ENCODE results near the gene TRPM1. TPM values are rescaled to one million over a fixed set of nuclear protein-coding genes. Genes with fewer than 3 reads are reported as not detected.

The TRPM1 gene
- total and polyA plus RNA-seq, 4 donors: 0.09 TPM; not detected in 3

DNA sequence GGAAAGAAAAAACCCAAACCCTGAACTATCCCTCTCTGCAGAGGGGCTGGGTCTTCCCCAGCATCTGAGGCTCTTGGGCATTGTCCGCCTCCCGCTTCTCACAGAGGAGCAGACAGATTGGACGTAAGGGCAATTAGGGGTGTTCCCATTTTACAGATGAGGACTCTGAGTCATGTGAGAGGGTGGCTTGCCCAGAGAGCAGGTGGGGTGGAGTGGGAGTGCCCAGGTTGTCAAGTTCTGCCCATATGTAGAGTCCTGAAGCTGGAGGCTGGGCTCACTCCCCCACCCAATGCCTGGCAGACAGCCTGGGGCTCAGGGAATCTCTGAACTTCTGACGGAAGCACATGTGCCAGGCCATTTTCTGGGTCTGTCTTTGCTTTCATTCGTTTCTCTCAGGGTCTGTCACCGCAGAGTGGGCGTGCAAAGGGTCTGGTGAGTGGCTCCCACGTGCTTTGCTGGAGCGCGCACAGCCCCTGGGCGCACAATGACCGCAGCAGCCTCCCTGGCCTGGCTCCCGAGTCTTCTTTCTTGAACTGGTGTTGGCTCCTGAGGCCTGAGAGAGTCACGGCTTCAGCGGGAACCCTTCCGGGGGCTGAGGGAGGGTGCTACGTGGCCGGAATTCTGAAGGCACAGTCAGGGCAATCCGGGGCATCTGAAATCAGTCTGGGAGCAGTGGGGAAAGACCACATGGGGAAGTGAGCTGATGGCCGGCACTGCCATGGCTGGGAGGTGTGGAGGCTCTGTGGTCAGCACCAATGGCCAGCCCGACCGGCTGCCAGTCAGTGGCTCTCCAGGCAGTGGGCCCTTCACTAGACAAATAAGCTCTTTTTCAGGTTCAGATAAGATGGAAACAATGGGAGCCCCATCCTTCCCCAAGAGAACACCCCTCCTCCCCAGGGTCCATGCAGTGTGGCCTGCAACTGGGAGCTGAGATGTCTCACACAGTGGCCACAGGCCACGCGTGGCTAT, 1.1 kb upstream of the TRPM1 start:
- DNase-seq (no peak), ATAC-seq (ENCODE audit: insufficient read depth, low FRiP score) (no peak)
- Histone ChIP-seq H3K4me3 (no peak overlapping the region), H3K27ac (ENCODE audit: low read depth in 1 of 2, low read length in 1 of 2) (no peak overlapping the region), H3K9me3 (ENCODE audit: control insufficient read depth in 4 of 4, insufficient read depth in 3 of 4, low read length in 3 of 4) (no peaks in the 10 kb centered on the region), H3K4me1 (ENCODE audit: control insufficient read depth in 5 of 5, insufficient read depth in 5 of 5, low read length in 5 of 5) (no peaks in the 10 kb centered on the region), H3K36me3 (ENCODE audit: control insufficient read depth in 4 of 4, insufficient read depth in 4 of 4, low read length in 4 of 4) (no peaks in the 10 kb centered on the region), H3K9ac (ENCODE audit: insufficient read depth in 1 of 2, low read length in 2 of 2) (no peak overlapping the region), H3K27me3 (ENCODE audit: control insufficient read depth in 3 of 3, insufficient read depth in 3 of 3, low read length in 2 of 3) (no peaks in the 10 kb centered on the region)
- WGBS, 2 donors: 90 to 93% methylated on average over 24 of the region's 24 CpGs
- TF ChIP-seq, protein P1, sequence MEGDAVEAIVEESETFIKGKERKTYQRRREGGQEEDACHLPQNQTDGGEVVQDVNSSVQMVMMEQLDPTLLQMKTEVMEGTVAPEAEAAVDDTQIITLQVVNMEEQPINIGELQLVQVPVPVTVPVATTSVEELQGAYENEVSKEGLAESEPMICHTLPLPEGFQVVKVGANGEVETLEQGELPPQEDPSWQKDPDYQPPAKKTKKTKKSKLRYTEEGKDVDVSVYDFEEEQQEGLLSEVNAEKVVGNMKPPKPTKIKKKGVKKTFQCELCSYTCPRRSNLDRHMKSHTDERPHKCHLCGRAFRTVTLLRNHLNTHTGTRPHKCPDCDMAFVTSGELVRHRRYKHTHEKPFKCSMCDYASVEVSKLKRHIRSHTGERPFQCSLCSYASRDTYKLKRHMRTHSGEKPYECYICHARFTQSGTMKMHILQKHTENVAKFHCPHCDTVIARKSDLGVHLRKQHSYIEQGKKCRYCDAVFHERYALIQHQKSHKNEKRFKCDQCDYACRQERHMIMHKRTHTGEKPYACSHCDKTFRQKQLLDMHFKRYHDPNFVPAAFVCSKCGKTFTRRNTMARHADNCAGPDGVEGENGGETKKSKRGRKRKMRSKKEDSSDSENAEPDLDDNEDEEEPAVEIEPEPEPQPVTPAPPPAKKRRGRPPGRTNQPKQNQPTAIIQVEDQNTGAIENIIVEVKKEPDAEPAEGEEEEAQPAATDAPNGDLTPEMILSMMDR (IDR thresholded peaks at IDR 0.05; ENCODE audit: control extremely low read depth, extremely low read depth): no peak

DNA sequence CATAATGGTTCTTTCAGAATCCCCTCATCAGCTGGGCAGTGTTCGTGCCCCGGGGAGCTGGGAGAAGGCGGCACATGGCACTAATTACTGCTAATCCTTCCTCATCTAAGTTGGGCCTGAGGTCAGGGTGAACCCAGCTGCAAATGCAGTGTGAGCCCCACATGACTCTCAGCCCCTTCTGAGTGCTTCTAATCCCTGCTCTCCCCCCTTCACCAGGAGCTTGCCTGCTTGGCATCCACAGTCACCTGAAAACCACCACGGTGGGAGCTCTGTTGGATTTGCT, 455 bp upstream of the TRPM1 start:
- TF ChIP-seq, protein P1 (IDR thresholded peaks at IDR 0.05; ENCODE audit: control extremely low read depth, extremely low read depth): no peak
- DNase-seq: no peak
- Histone ChIP-seq H3K4me3 (no peak overlapping the region), H3K9me3 (ENCODE audit: control insufficient read depth in 4 of 4, insufficient read depth in 3 of 4, low read length in 3 of 4) (no peaks in the 10 kb centered on the region), H3K27me3 (ENCODE audit: control insufficient read depth in 3 of 3, insufficient read depth in 3 of 3, low read length in 2 of 3) (no peaks in the 10 kb centered on the region), H3K36me3 (ENCODE audit: control insufficient read depth in 4 of 4, insufficient read depth in 4 of 4, low read length in 4 of 4) (no peaks in the 10 kb centered on the region), H3K27ac (ENCODE audit: low read depth in 1 of 2, low read length in 1 of 2) (no peak overlapping the region), H3K9ac (ENCODE audit: insufficient read depth in 1 of 2, low read length in 2 of 2) (no peak overlapping the region), H3K4me1 (ENCODE audit: control insufficient read depth in 5 of 5, insufficient read depth in 5 of 5, low read length in 5 of 5) (no peaks in the 10 kb centered on the region)
- WGBS, 2 donors: 74 to 81% methylated on average over 4 of the region's 4 CpGs
- no peak for ATAC-seq (ENCODE audit: insufficient read depth, low FRiP score)

DNA sequence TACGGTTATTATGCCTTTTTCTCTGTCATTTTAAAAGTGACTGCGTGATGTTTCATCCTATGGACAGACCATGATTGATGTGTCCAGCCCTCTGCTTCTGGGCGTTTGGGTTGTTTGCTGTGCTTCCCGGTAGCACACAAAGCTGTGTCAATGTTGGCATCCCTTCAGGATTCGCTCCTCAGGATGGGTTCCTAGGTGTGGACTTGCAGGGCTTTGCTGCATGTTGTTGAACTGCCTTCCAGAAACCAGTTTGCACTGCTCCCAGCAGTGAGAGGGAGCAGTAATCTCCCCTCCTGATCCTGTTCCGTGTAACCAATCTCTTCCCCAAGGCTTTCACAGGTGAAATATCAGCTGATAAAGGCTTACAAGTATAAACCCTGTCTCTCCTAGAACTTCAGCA, 787 bp downstream of the TRPM1 start:
- H3K9me3 ChIP-seq (ENCODE audit: control insufficient read depth in 4 of 4, insufficient read depth in 3 of 4, low read length in 3 of 4): no peaks in the 10 kb centered on the region
- 81 to 90% methylated on average over 6 of the region's 6 CpGs for WGBS, 2 donors
- H3K9ac ChIP-seq (ENCODE audit: insufficient read depth in 1 of 2, low read length in 2 of 2): no peak overlapping the region
- no peaks in the 10 kb centered on the region for H3K4me1 ChIP-seq (ENCODE audit: control insufficient read depth in 5 of 5, insufficient read depth in 5 of 5, low read length in 5 of 5)
- no peak overlapping the region for H3K27ac ChIP-seq (ENCODE audit: low read depth in 1 of 2, low read length in 1 of 2)
- H3K27me3 ChIP-seq (ENCODE audit: control insufficient read depth in 3 of 3, insufficient read depth in 3 of 3, low read length in 2 of 3): no peaks in the 10 kb centered on the region
- no peak for ATAC-seq (ENCODE audit: insufficient read depth, low FRiP score)
- no peak overlapping the region for H3K4me3 ChIP-seq
- TF ChIP-seq, protein P1 (IDR thresholded peaks at IDR 0.05; ENCODE audit: control extremely low read depth, extremely low read depth): no peak
- no peak for DNase-seq
- no peaks in the 10 kb centered on the region for H3K36me3 ChIP-seq (ENCODE audit: control insufficient read depth in 4 of 4, insufficient read depth in 4 of 4, low read length in 4 of 4)

Measured in lung (tissue), 12 donors.